Measurements from ENCODE around the gene ADGRG6. TPM values are rescaled to one million over a fixed set of nuclear protein-coding genes. Genes with fewer than 3 reads are reported as not detected.

ADGRG6 gene
- total RNA-seq, 4 donors from 2014 or later, result 1.5 to 6.0 (median 3.2) TPM

DNA sequence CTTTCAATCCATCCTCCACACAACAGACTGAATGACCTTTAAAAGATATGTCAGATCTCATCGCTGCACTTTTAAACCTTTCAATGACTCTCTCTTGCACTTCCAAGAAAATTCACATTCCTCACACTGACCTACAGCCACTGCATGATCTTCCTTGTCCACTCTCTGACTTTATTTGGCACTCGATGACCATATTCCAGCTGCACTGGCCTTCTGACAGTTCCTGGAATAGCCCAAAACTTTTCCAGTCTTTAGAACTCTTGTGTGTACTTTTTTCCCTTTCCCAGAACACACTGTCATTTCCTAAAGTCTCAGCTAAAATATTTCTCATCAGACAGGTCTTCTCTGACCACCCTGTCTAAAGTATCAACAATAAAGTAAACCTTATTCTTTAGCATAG, 174.6 kb downstream of the ADGRG6 start:
- no peaks in the 10 kb centered on the region for H3K9me3 ChIP-seq
- in situ Hi-C loops (cut with MboI; ENCODE audit: low sequenced_read_pairs in 4 of 4) (loop anchor here in 1 of 4 donors (25.0 kb wide), 1 partner anchor 936 kb away; no protein-coding TSS in a partner anchor), intact Hi-C loops (cut with DNase I; ENCODE audit: low total_unique reads) (loop anchor here (5.0 kb wide), 1 partner anchor 951 kb away; no protein-coding TSS in a partner anchor)
- H3K36me3 ChIP-seq, result no peaks in the 10 kb centered on the region
- TF ChIP-seq POLR2A (IDR thresholded peaks at IDR 0.05), result no peak
- TF ChIP-seq, protein P1, sequence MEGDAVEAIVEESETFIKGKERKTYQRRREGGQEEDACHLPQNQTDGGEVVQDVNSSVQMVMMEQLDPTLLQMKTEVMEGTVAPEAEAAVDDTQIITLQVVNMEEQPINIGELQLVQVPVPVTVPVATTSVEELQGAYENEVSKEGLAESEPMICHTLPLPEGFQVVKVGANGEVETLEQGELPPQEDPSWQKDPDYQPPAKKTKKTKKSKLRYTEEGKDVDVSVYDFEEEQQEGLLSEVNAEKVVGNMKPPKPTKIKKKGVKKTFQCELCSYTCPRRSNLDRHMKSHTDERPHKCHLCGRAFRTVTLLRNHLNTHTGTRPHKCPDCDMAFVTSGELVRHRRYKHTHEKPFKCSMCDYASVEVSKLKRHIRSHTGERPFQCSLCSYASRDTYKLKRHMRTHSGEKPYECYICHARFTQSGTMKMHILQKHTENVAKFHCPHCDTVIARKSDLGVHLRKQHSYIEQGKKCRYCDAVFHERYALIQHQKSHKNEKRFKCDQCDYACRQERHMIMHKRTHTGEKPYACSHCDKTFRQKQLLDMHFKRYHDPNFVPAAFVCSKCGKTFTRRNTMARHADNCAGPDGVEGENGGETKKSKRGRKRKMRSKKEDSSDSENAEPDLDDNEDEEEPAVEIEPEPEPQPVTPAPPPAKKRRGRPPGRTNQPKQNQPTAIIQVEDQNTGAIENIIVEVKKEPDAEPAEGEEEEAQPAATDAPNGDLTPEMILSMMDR (IDR thresholded peaks at IDR 0.05 in 4 of 5, conservative IDR thresholded peaks at IDR 0.05 in 1 of 5), result no peak
- DNase-seq (no peak), ATAC-seq (no peak)
- H3K4me3 ChIP-seq, result no peak overlapping the region
- H3K27ac ChIP-seq, result no peak overlapping the region
- H3K27me3 ChIP-seq, result no peaks in the 10 kb centered on the region
- H3K4me1 ChIP-seq, result no peaks in the 10 kb centered on the region

DNA sequence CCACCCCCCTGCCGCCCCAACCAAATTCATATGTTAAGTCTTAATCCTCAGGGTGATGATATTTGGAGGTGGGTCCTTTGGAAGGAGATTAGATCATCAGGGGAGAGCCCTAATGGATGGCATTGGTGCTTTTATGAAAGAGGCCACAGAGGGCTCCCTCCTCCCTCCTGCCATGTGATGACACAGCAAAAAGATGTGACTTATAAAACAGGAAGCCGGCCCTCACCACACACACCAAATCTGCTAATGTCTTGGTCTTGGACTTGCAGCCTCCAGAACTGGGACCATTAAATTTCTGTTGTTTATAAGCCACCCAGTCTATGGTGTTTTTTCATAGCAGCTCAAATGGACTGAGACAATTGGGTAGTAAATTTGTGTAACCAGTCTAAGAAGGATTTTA, 176.3 kb downstream of the ADGRG6 start:
- in situ Hi-C loops (cut with MboI; ENCODE audit: low sequenced_read_pairs in 4 of 4) (loop anchor here in 1 of 4 donors (25.0 kb wide), 1 partner anchor 934 kb away; no protein-coding TSS in a partner anchor), intact Hi-C loops (cut with DNase I; ENCODE audit: low total_unique reads) (loop anchor here (5.0 kb wide), 1 partner anchor 949 kb away; no protein-coding TSS in a partner anchor)
- ATAC-seq, result no peak
- Histone ChIP-seq H3K4me1 (no peaks in the 10 kb centered on the region), H3K27ac (no peak overlapping the region), H3K9me3 (no peaks in the 10 kb centered on the region), H3K36me3 (no peaks in the 10 kb centered on the region), H3K4me3 (no peak overlapping the region), H3K27me3 (no peaks in the 10 kb centered on the region)
- no peak for TF ChIP-seq POLR2A (IDR thresholded peaks at IDR 0.05)
- TF ChIP-seq, protein P1 (IDR thresholded peaks at IDR 0.05 in 4 of 5, conservative IDR thresholded peaks at IDR 0.05 in 1 of 5), result no peak
- DNase-seq, result no peak

DNA sequence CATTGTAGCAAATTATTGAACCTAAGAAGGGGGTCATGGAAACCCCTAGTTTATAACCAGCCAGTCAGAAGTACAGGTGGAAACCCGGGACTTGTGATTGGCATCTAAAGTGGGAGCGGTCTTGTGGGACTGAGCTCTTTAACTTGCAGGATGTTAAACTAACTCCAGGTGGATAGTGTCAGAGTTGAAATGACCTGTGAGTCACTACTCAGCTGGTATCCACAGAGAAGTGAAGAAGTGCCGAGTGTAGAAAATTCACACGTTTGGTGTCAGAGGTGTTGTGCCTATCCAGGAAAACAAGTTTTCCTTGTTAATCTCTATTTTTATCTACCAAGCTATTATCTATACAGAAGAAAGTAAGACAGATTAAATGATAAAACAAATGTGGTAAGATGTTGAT, 179.7 kb downstream of the ADGRG6 start:
- no peaks in the 10 kb centered on the region for H3K4me1 ChIP-seq
- DNase-seq (no peak), ATAC-seq (no peak)
- in situ Hi-C loops (cut with MboI; ENCODE audit: low sequenced_read_pairs in 4 of 4) (loop anchor here in 1 of 4 donors (25.0 kb wide), 1 partner anchor 931 kb away; no protein-coding TSS in a partner anchor), intact Hi-C loops (cut with DNase I; ENCODE audit: low total_unique reads) (no loop called here)
- no peaks in the 10 kb centered on the region for H3K27me3 ChIP-seq
- no peak overlapping the region for H3K27ac ChIP-seq
- no peaks in the 10 kb centered on the region for H3K9me3 ChIP-seq
- TF ChIP-seq POLR2A (IDR thresholded peaks at IDR 0.05), result no peak
- TF ChIP-seq, protein P1 (IDR thresholded peaks at IDR 0.05 in 4 of 5, conservative IDR thresholded peaks at IDR 0.05 in 1 of 5), result no peak
- no peaks in the 10 kb centered on the region for H3K36me3 ChIP-seq
- no peak overlapping the region for H3K4me3 ChIP-seq

DNA sequence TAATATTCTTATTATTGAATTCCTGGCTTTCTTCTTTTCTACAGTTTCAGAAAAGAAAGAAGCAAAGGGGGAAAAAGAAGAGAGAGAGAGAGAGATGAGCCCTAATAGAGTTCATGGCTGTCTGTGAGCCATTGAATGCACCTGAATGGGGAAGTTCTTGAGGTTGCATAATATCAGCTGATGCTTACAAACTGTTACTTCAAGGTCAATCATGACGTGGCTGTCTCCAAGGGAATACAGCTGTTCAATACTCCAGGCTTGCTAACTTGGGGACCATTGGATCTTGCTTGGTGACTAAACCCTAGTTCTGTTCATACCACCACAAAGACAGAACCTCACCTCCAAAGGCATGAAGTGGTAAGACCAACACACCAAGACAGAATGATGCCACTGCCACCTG, 180.4 kb downstream of the ADGRG6 start:
- Histone ChIP-seq H3K36me3 (no peaks in the 10 kb centered on the region), H3K9me3 (no peaks in the 10 kb centered on the region), H3K27ac (no peak overlapping the region), H3K27me3 (no peaks in the 10 kb centered on the region), H3K4me3 (no peak overlapping the region), H3K4me1 (no peaks in the 10 kb centered on the region)
- intact Hi-C loops (cut with DNase I; ENCODE audit: low total_unique reads) (no loop called here), in situ Hi-C loops (cut with MboI; ENCODE audit: low sequenced_read_pairs in 4 of 4) (loop anchor here in 1 of 4 donors (25.0 kb wide), 1 partner anchor 930 kb away; no protein-coding TSS in a partner anchor)
- DNase-seq (no peak), ATAC-seq (no peak)
- no peak for TF ChIP-seq POLR2A (IDR thresholded peaks at IDR 0.05)
- TF ChIP-seq, protein P1 (IDR thresholded peaks at IDR 0.05 in 4 of 5, conservative IDR thresholded peaks at IDR 0.05 in 1 of 5), result no peak

DNA sequence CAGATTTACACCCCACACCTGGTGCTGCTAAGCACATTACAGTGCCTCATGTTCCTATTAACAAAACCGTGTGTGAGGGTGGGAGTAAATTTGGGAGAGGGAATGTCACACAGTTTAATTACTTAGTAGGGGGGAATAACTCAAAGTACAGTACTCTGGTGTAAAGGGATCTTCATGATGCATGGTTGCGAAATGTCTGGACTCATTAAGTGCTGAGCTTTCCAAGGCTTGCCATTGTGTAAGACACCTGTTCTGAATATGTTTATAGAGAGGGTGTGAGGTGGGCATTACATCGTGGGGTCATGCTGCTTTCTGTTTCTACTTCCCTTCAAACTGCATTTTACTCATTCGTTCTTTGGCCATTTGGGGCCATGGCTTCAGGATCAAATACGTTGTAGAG, 181.2 kb downstream of the ADGRG6 start:
- H3K9me3 ChIP-seq, result no peaks in the 10 kb centered on the region
- H3K27me3 ChIP-seq, result no peaks in the 10 kb centered on the region
- in situ Hi-C loops (cut with MboI; ENCODE audit: low sequenced_read_pairs in 4 of 4) (loop anchor here in 1 of 4 donors (25.0 kb wide), 1 partner anchor 929 kb away; no protein-coding TSS in a partner anchor), intact Hi-C loops (cut with DNase I; ENCODE audit: low total_unique reads) (no loop called here)
- TF ChIP-seq, protein P1 (IDR thresholded peaks at IDR 0.05 in 4 of 5, conservative IDR thresholded peaks at IDR 0.05 in 1 of 5), result no peak
- TF ChIP-seq POLR2A (IDR thresholded peaks at IDR 0.05), result no peak
- no peaks in the 10 kb centered on the region for H3K4me1 ChIP-seq
- H3K36me3 ChIP-seq, result no peaks in the 10 kb centered on the region
- ATAC-seq (no peak), DNase-seq (no peak)
- no peak overlapping the region for H3K27ac ChIP-seq
- no peak overlapping the region for H3K4me3 ChIP-seq
